Lower leg skin (tissue), 4 donors: Measurements from ENCODE around the gene KIT. TPM values are rescaled to one million over a fixed set of nuclear protein-coding genes. Genes with fewer than 3 reads are reported as not detected.

Source experiments
- DNase-seq, 2 donors: peaks; one replicate each; pipeline ENCODE4 v3.0.0-alpha.2; 2019; ENCODE audit warnings: low spot score in 2 of 2
- H3K4me3 ChIP-seq: fragments of 200-600 bp; sonication (generic); 2 replicates; pipeline ENCODE4 v1.5.1; 2017; ENCODE audit warnings: mild to moderate bottlenecking, low read depth; ENCODE audit not compliant: poor library complexity, severe bottlenecking
- POLR2A ChIP-seq, 2 donors: fragments of 450-650 bp; IDR thresholded peaks; one replicate each; pipeline ENCODE4 v1.6.1; 2016 to 2017; ENCODE audit warnings: antibody characterized with exemption in 2 of 2, mild to moderate bottlenecking in 1 of 2, moderate library complexity in 1 of 2
- WGBS, 2 donors: methylation state at CpG; one replicate each; pipeline ENCODE4 v1.1.5; 2018; 5-methylcytosine and 5-hydroxymethylcytosine counted together
- intact Hi-C: fragments of 100-400 bp; cut with DNase I; formaldehyde crosslinking; loops from one replicate; pipeline ENCODE4 v1.15.0; 2023; ENCODE audit warnings: low total_unique reads
- total RNA-seq, 4 donors: library from RNA; depleted of rRNA; stranded (reverse); fragments of >200 nt; gene quantifications; one replicate each; pipeline ENCODE4 v1.1.0, GENCODE V29; 2016
- TF ChIP-seq, protein P1 (sequence below), 3 donors: fragments of 450-650 bp; IDR thresholded peaks; one replicate each; pipeline ENCODE4 v1.5.1; 2016; ENCODE audit warnings: antibody characterized with exemption in 3 of 3, mild to moderate bottlenecking in 3 of 3, moderate library complexity in 2 of 3

KIT gene
- total RNA-seq, 4 donors from 2014 or later, result 26.1 to 54.7 (median 36.2) TPM

DNA sequence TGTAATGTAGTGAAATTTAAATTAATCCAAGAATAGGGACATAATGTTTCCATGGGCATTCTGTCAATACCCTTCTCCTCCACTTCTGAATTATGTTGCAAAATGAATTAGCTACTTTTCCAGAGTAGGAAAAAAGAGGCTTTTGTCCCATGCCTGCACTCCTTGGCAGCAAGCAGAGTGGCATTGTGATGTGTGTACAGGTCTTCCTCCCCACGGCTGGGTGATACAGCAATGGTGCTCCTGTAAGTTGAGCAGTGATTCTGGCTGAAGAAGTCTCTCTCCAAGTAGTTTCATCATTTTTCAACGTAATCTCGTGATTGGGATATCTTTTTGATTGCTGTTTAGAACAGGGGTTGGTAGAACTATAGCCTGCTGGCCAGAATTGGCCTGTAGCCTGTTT, 59.9 kb downstream of the KIT start:
- intact Hi-C loops, result no loop called here
- 85 to 89% methylated on average over 3 of the region's 3 CpGs for WGBS, 2 donors
- no peak overlapping the region for H3K4me3 ChIP-seq
- no peak for TF ChIP-seq POLR2A (IDR thresholded peaks at IDR 0.05)
- TF ChIP-seq, protein P1, sequence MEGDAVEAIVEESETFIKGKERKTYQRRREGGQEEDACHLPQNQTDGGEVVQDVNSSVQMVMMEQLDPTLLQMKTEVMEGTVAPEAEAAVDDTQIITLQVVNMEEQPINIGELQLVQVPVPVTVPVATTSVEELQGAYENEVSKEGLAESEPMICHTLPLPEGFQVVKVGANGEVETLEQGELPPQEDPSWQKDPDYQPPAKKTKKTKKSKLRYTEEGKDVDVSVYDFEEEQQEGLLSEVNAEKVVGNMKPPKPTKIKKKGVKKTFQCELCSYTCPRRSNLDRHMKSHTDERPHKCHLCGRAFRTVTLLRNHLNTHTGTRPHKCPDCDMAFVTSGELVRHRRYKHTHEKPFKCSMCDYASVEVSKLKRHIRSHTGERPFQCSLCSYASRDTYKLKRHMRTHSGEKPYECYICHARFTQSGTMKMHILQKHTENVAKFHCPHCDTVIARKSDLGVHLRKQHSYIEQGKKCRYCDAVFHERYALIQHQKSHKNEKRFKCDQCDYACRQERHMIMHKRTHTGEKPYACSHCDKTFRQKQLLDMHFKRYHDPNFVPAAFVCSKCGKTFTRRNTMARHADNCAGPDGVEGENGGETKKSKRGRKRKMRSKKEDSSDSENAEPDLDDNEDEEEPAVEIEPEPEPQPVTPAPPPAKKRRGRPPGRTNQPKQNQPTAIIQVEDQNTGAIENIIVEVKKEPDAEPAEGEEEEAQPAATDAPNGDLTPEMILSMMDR (IDR thresholded peaks at IDR 0.05), result no peak
- no peak for DNase-seq

DNA sequence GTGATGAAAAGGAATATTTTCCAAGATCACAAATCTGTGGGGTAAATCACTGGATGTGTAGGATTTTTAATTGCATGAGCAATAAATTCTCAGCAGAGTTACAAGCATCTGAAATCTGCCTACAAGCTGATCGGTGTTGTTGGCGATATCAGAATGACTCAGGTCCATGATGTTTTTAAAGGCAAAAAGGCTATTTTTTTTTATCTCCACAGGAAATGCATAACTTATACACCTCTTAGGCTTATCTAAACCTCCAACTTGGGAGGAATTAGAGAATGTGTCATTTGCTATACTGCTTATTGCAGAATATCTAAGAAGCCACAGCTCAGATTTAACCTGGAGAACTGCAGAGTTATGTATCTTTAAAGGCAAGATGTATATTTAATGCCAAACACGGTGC, 61.6 kb downstream of the KIT start:
- H3K4me3 ChIP-seq, result no peak overlapping the region
- no peak for TF ChIP-seq POLR2A (IDR thresholded peaks at IDR 0.05)
- TF ChIP-seq, protein P1 (IDR thresholded peaks at IDR 0.05), result no peak
- 44 to 68% methylated on average over 3 of the region's 3 CpGs for WGBS, 2 donors
- intact Hi-C loops, result no loop called here
- no peak for DNase-seq

DNA sequence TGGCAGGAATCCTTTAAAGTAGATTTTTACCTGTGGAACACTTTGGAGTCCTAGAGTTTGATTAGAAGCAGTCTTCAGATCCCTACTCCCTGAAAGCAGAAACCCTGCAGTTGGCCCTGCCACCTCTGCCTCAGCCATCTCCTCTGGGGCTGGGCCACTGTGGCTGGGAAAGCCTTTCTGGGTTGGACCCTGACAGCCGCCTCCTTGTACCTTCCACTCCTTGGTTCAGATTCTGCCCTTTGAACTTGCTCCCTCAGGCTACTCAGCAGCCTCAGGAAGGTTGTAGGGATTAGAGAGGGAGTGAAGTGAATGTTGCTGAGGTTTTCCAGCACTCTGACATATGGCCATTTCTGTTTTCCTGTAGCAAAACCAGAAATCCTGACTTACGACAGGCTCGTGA, 65.5 kb downstream of the KIT start:
- intact Hi-C loops, result no loop called here
- 72 to 79% methylated on average over 3 of the region's 3 CpGs for WGBS, 2 donors
- no peak overlapping the region for H3K4me3 ChIP-seq
- no peak for TF ChIP-seq POLR2A (IDR thresholded peaks at IDR 0.05)
- TF ChIP-seq, protein P1 (IDR thresholded peaks at IDR 0.05), result no peak
- DNase-seq, result no peak

DNA sequence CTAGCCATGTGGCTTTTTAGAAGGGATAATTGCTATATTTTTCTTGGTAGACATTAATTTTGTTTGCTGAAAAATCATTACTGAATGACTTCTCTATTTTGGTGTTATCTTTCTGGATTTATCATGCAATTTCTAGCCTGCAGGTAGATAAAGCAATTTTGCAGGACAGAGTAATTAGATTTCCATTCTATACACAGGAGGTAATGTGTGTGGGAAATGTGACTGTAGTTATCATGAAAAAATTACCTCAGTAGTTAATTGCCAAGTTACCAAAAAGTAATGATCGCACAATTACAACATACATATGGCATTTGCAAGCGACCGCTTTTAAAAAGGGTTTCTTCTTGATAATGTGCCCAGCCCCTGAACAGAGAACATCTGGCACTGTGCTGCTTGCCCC, 66.1 kb downstream of the KIT start:
- DNase-seq, result no peak
- WGBS, 2 donors, result 93 to 95% methylated on average over 3 of the region's 3 CpGs
- H3K4me3 ChIP-seq, result no peak overlapping the region
- TF ChIP-seq POLR2A (IDR thresholded peaks at IDR 0.05), result no peak
- TF ChIP-seq, protein P1 (IDR thresholded peaks at IDR 0.05), result no peak
- intact Hi-C loops, result no loop called here

DNA sequence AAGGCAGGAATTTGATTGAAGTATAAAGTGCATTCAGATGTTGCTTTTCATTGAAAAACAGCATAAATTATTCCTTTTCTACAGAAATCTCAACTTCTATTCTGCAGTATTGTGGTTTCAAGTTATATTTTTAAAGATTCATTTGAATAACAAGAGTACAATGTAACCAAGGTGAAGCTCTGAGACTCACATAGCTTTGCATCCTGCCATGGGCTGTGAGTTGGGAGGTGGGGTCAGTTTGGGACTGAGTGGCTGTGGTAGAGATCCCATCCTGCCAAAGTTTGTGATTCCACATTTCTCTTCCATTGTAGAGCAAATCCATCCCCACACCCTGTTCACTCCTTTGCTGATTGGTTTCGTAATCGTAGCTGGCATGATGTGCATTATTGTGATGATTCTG, 69.2 kb downstream of the KIT start:
- intact Hi-C loops, result no loop called here
- H3K4me3 ChIP-seq, result no peak overlapping the region
- WGBS, 2 donors, result 93 to 95% methylated on average over 2 of the region's 2 CpGs
- DNase-seq, result no peak
- no peak for TF ChIP-seq POLR2A (IDR thresholded peaks at IDR 0.05)
- TF ChIP-seq, protein P1 (IDR thresholded peaks at IDR 0.05), result no peak

DNA sequence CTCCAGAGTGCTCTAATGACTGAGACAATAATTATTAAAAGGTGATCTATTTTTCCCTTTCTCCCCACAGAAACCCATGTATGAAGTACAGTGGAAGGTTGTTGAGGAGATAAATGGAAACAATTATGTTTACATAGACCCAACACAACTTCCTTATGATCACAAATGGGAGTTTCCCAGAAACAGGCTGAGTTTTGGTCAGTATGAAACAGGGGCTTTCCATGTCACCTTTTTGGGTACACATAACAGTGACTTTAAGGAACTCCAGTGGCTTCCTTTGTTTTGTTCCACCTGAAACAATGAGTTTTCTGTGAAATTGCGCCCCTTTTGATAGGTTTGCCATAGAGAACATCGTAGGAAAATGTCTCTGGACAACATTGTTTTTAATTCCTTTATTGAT, 69.6 kb downstream of the KIT start:
- H3K4me3 ChIP-seq, result no peak overlapping the region
- TF ChIP-seq, protein P1 (IDR thresholded peaks at IDR 0.05), result no peak
- no peak for TF ChIP-seq POLR2A (IDR thresholded peaks at IDR 0.05)
- intact Hi-C loops, result no loop called here
- WGBS, 2 donors, result 65% methylated on average over 2 of the region's 2 CpGs
- no peak for DNase-seq
